NCI-H187 (cell line): ENCODE data around the gene MACROD2.

Experiments used
- DNase-seq, 2 experiments: peaks; one replicate each; lab custom pipeline; 2025; lab: John Stamatoyannopoulos, UW

Gene MACROD2

GRCh38 chr20:14759979-14760378 is 764.7 kb downstream of the MACROD2 start:
- peak in 1 of 2 experiments; percentile 44 for DNase-seq

- no peak for DNase-seq
These were observed 766.6 kb downstream of the MACROD2 start for GRCh38 chr20:14761903-14762302.

- DNase-seq: no peak
These were observed 769.4 kb downstream of the MACROD2 start for GRCh38 chr20:14764511-14765369.

- DNase-seq: no peak
These were observed 770.0 kb downstream of the MACROD2 start for GRCh38 chr20:14765370-14765701.

GRCh38 chr20:14773486-14773885 is 778.2 kb downstream of the MACROD2 start:
- DNase-seq: no peak

GRCh38 chr20:14775778-14776177 is 780.5 kb downstream of the MACROD2 start:
- DNase-seq: no peak

- no peak for DNase-seq
These were observed 782.3 kb downstream of the MACROD2 start for GRCh38 chr20:14777591-14777990.

GRCh38 chr20:14778096-14778495 is 782.8 kb downstream of the MACROD2 start:
- no peak for DNase-seq

- DNase-seq: no peak
These were observed 783.6 kb downstream of the MACROD2 start for GRCh38 chr20:14778875-14779274.

GRCh38 chr20:14780508-14780907 is 785.2 kb downstream of the MACROD2 start:
- no peak for DNase-seq

- no peak for DNase-seq
These were observed 787.4 kb downstream of the MACROD2 start for GRCh38 chr20:14782731-14783130.

- no peak for DNase-seq
These were observed 788.5 kb downstream of the MACROD2 start for GRCh38 chr20:14783766-14784165.

- DNase-seq: no peak
These were observed 789.9 kb downstream of the MACROD2 start for GRCh38 chr20:14785065-14785743.

- DNase-seq: no peak
These were observed 794.9 kb downstream of the MACROD2 start for GRCh38 chr20:14790190-14790589.

- no peak for DNase-seq
These were observed 795.7 kb downstream of the MACROD2 start for GRCh38 chr20:14790771-14791620.

- DNase-seq: no peak
These were observed 797.6 kb downstream of the MACROD2 start for GRCh38 chr20:14792915-14793314.

GRCh38 chr20:14799545-14800216 is 804.4 kb downstream of the MACROD2 start:
- no peak for DNase-seq

- no peak for DNase-seq
These were observed 805.5 kb downstream of the MACROD2 start for GRCh38 chr20:14800707-14801425.

GRCh38 chr20:14801591-14802325 is 806.4 kb downstream of the MACROD2 start:
- no peak for DNase-seq

- DNase-seq: no peak
These were observed 811.9 kb downstream of the MACROD2 start for GRCh38 chr20:14807224-14807623.

GRCh38 chr20:14815340-14815739 is 820.0 kb downstream of the MACROD2 start:
- DNase-seq: no peak
